T47D (cell line): ENCODE data around the gene CTCFL.

Experiments used
- DNase-seq, 2 experiments: peaks; one replicate each; pipeline versions ENCODE4 v3.0.0 to v3.0.0-alpha.2; 2011 to 2012; ENCODE audit warnings: low read depth in 1 of 2, low spot score in 1 of 2
- JUND ChIP-seq: IDR thresholded peaks from 2 replicates; pipeline ENCODE4 v1.6.1; 2012; ENCODE audit warnings: low read depth
- in situ Hi-C: cut with HindIII; loops from 2 replicates; pipeline ENCODE4 v1.10.0; 2016; ENCODE audit warnings: low sequenced_read_pairs, low pct_unique_long_range_greater_than_20kb

CTCFL gene

GRCh38 chr20:57524511-57525176, at the start of gene CTCFL:
CTCFL (minus strand) TSS chr20:57525140; CDS start chr20:57524205, 935 bp downstream.
- no peak for DNase-seq
- in situ Hi-C loops: no loop called here
- TF ChIP-seq JUND: no peak

GRCh38 chr20:57573894-57574293, 49.0 kb upstream of the CTCFL start:
- DNase-seq: no peak
- in situ Hi-C loops: no loop called here
- no peak for TF ChIP-seq JUND

GRCh38 chr20:57573242-57573641, 48.3 kb upstream of the CTCFL start:
- DNase-seq: no peak
- no peak for TF ChIP-seq JUND
- in situ Hi-C loops: no loop called here

GRCh38 chr20:57571782-57572416, 47.0 kb upstream of the CTCFL start:
- TF ChIP-seq JUND: no peak
- in situ Hi-C loops: no loop called here
- DNase-seq: no peak

GRCh38 chr20:57570920-57571319, 46.0 kb upstream of the CTCFL start:
- no peak for TF ChIP-seq JUND
- in situ Hi-C loops: no loop called here
- DNase-seq: no peak

- TF ChIP-seq JUND: no peak
- in situ Hi-C loops: no loop called here
- no peak for DNase-seq
These were observed 45.4 kb upstream of the CTCFL start for GRCh38 chr20:57570145-57570850.

- DNase-seq: no peak
- in situ Hi-C loops: no loop called here
- no peak for TF ChIP-seq JUND
These were observed 44.0 kb upstream of the CTCFL start for GRCh38 chr20:57568960-57569359.

GRCh38 chr20:57568088-57568896, 43.4 kb upstream of the CTCFL start:
- no peak for DNase-seq
- TF ChIP-seq JUND: no peak
- in situ Hi-C loops: no loop called here

- DNase-seq: no peak
- TF ChIP-seq JUND: no peak
- in situ Hi-C loops: no loop called here
These were observed 42.6 kb upstream of the CTCFL start for GRCh38 chr20:57567471-57568079.

- TF ChIP-seq JUND: no peak
- in situ Hi-C loops: no loop called here
- no peak for DNase-seq
These were observed 42.0 kb upstream of the CTCFL start for GRCh38 chr20:57566803-57567459.

- no peak for TF ChIP-seq JUND
- in situ Hi-C loops: no loop called here
- no peak for DNase-seq
These were observed 41.5 kb upstream of the CTCFL start for GRCh38 chr20:57566399-57566798.

GRCh38 chr20:57564951-57565642, 40.2 kb upstream of the CTCFL start:
- in situ Hi-C loops: no loop called here
- no peak for DNase-seq
- TF ChIP-seq JUND: no peak
